AG09319 (cell line): ENCODE results near the gene TLE2.

ENCODE experiments used
- DNase-seq: peaks from one replicate; pipeline ENCODE4 v3.0.0-alpha.2; 2010; ENCODE audit warnings: low read depth; ENCODE audit errors: extremely low read depth
- CTCF ChIP-seq: IDR thresholded peaks from 2 replicates; pipeline ENCODE4 v1.5.1; 2011; ENCODE audit warnings: low read depth, mild to moderate bottlenecking, inconsistent platforms, low read length, moderate library complexity

Gene TLE2

GRCh38 chr19:3035542-3036118 is 6.5 kb upstream of the TLE2 start:
- peak; percentile 98 for DNase-seq
- no peak for TF ChIP-seq CTCF

- no peak for DNase-seq
Measured at GRCh38 chr19:3034656-3035541, 5.8 kb upstream of the TLE2 start.

GRCh38 chr19:3034406-3034655 is 5.3 kb upstream of the TLE2 start:
- TF ChIP-seq CTCF = no peak
- no peak for DNase-seq

More at GRCh38 chr19:3034656-3035541, 5.8 kb upstream of the TLE2 start:
- TF ChIP-seq CTCF = no peak

GRCh38 chr19:3033595-3034405 is 4.7 kb upstream of the TLE2 start:
- TF ChIP-seq CTCF = no peak
- no peak for DNase-seq

- no peak for TF ChIP-seq CTCF
- DNase-seq = no peak
Measured at GRCh38 chr19:3031607-3031867, 2.5 kb upstream of the TLE2 start.

- no peak for TF ChIP-seq CTCF
- no peak for DNase-seq
Measured at GRCh38 chr19:3028305-3029064, 595 bp downstream of the TLE2 start.
